WTC11 (cell line): ENCODE results near the gene HIVEP2. TPM values are rescaled to one million over a fixed set of nuclear protein-coding genes. Genes with fewer than 3 reads are reported as not detected.

ENCODE experiments used
- ATAC-seq: fragments of 200-7000 bp; cut with Tn5 transposase; 2 replicates; pipeline ENCODE4 v1.10.0; 2021; ENCODE audit warnings: mild to moderate bottlenecking, moderate library complexity
- CTCF ChIA-PET: fragments of 300-600 bp; sonication (Branson Sonifier 250); formaldehyde crosslinking; loops from one replicate; lab custom pipeline; 2021; ENCODE audit warnings: antibody characterized with exemption; lab: Charles Lee
- POLR2A ChIA-PET: fragments of 350-600 bp; sonication (Branson Sonifier 250); formaldehyde crosslinking; loops from one replicate; lab custom pipeline; 2021; ENCODE audit warnings: antibody characterized with exemption; lab: Charles Lee
- DNase-seq: peaks from one replicate; pipeline ENCODE4 v3.0.0; 2021; ENCODE audit warnings: low spot score
- H3K27ac Mint-ChIP-seq: 2 replicates; pipeline ENCODE4 v1.8.0; 2021; ENCODE audit warnings: mixed read lengths
- H3K27me3 Mint-ChIP-seq: 2 replicates; pipeline ENCODE4 v1.8.0; 2021; ENCODE audit warnings: low read depth, mild to moderate bottlenecking, moderate library complexity, mixed read lengths
- H3K36me3 Mint-ChIP-seq: 2 replicates; pipeline ENCODE4 v1.8.0; 2021; ENCODE audit warnings: mixed read lengths
- H3K4me1 Mint-ChIP-seq: 2 replicates; pipeline ENCODE4 v1.8.0; 2022; ENCODE audit warnings: mixed read lengths
- H3K4me3 Mint-ChIP-seq: 2 replicates; pipeline ENCODE4 v1.8.0; 2021; ENCODE audit warnings: mild to moderate bottlenecking, moderate library complexity, mixed read lengths
- H3K9me3 Mint-ChIP-seq: 2 replicates; pipeline ENCODE4 v1.8.0; 2021; ENCODE audit warnings: mixed read lengths
- CREB1 ChIP-seq: sonication (generic); formaldehyde crosslinking; IDR thresholded peaks from 2 replicates; pipeline ENCODE4 v1.8.0; 2023; ENCODE audit warnings: mild to moderate bottlenecking, missing genetic modification reagents
- FOXJ3 ChIP-seq: sonication (generic); formaldehyde crosslinking; IDR thresholded peaks from 2 replicates; pipeline ENCODE4 v1.9.0; 2021; ENCODE audit warnings: missing genetic modification reagents, mild to moderate bottlenecking, borderline replicate concordance
- FOXP1 ChIP-seq: sonication (generic); formaldehyde crosslinking; IDR thresholded peaks from 2 replicates; pipeline ENCODE4 v1.8.0; 2022; ENCODE audit warnings: missing genetic modification reagents, mild to moderate bottlenecking, moderate library complexity, borderline replicate concordance
- GABPB1 ChIP-seq: sonication (generic); formaldehyde crosslinking; IDR thresholded peaks from 2 replicates; pipeline ENCODE4 v1.8.1; 2023; ENCODE audit warnings: mild to moderate bottlenecking, missing genetic modification reagents
- MXD4 ChIP-seq: fragments of 250-450 bp; sonication (Bioruptor Pico); IDR thresholded peaks from 2 replicates; pipeline ENCODE4 v1.8.0; 2021; ENCODE audit warnings: mild to moderate bottlenecking, moderate library complexity, borderline replicate concordance
- NFE2L1 ChIP-seq: sonication (generic); formaldehyde crosslinking; IDR thresholded peaks from 2 replicates; pipeline ENCODE4 v1.8.1; 2023; ENCODE audit warnings: missing genetic modification reagents
- OVOL2 ChIP-seq: fragments of 250-450 bp; sonication (Bioruptor Pico); IDR thresholded peaks from 2 replicates; pipeline ENCODE4 v1.9.0; 2021; ENCODE audit warnings: mild to moderate bottlenecking, borderline replicate concordance
- RELA ChIP-seq: sonication (generic); formaldehyde crosslinking; IDR thresholded peaks from 2 replicates; pipeline ENCODE4 v1.8.1; 2022; ENCODE audit warnings: missing genetic modification reagents, mild to moderate bottlenecking, borderline replicate concordance
- SMAD3 ChIP-seq: sonication (generic); formaldehyde crosslinking; IDR thresholded peaks from 2 replicates; pipeline ENCODE4 v1.8.0; 2022; ENCODE audit warnings: missing genetic modification reagents, mild to moderate bottlenecking, borderline replicate concordance
- SOX15 ChIP-seq: fragments of 250-450 bp; sonication (Bioruptor Pico); IDR thresholded peaks from 2 replicates; pipeline ENCODE4 v1.9.0; 2021; ENCODE audit warnings: mild to moderate bottlenecking
- TEAD1 ChIP-seq: sonication (generic); formaldehyde crosslinking; IDR thresholded peaks from 2 replicates; pipeline ENCODE4 v1.8.0; 2022; ENCODE audit warnings: mild to moderate bottlenecking, missing genetic modification reagents
- TEAD4 ChIP-seq: sonication (generic); formaldehyde crosslinking; IDR thresholded peaks from 2 replicates; pipeline ENCODE4 v1.8.0; 2022; ENCODE audit warnings: mild to moderate bottlenecking, missing genetic modification reagents
- ZNF121 ChIP-seq: sonication (generic); formaldehyde crosslinking; IDR thresholded peaks from 2 replicates; pipeline ENCODE4 v1.8.0; 2023; ENCODE audit warnings: missing genetic modification reagents
- total RNA-seq: library from RNA; stranded (reverse); gene quantifications from 3 replicates; pipeline ENCODE4 v1.2.3, GENCODE V29; 2021
- TF ChIP-seq, protein P1 (sequence below): sonication (generic); formaldehyde crosslinking; IDR thresholded peaks from 2 replicates; pipeline ENCODE4 v1.8.1; 2023; ENCODE audit warnings: mild to moderate bottlenecking, moderate library complexity, missing genetic modification reagents
- TF ChIP-seq, protein P2 (sequence below): sonication (generic); formaldehyde crosslinking; IDR thresholded peaks from 2 replicates; pipeline ENCODE4 v1.8.1; 2023; ENCODE audit warnings: mild to moderate bottlenecking, missing genetic modification reagents
- TF ChIP-seq, protein P3 (sequence below): sonication (generic); formaldehyde crosslinking; IDR thresholded peaks from 2 replicates; pipeline ENCODE4 v1.8.1; 2022; ENCODE audit warnings: low read depth, missing genetic modification reagents, borderline replicate concordance
- TF ChIP-seq, protein P4 (sequence below): fragments of 250-450 bp; sonication (Bioruptor Pico); IDR thresholded peaks from 2 replicates; pipeline ENCODE4 v1.8.0; 2021; ENCODE audit warnings: mild to moderate bottlenecking
- TF ChIP-seq, protein P5 (sequence below): sonication (generic); formaldehyde crosslinking; IDR thresholded peaks from 2 replicates; pipeline ENCODE4 v1.8.0; 2023; ENCODE audit warnings: missing genetic modification reagents
- TF ChIP-seq, protein P6 (sequence below): sonication (generic); formaldehyde crosslinking; IDR thresholded peaks from 2 replicates; pipeline ENCODE4 v1.8.0; 2022; ENCODE audit warnings: mild to moderate bottlenecking, missing genetic modification reagents

HIVEP2 gene
- total RNA-seq, 1 experiment from 2014 or later, result 11.5 TPM

DNA sequence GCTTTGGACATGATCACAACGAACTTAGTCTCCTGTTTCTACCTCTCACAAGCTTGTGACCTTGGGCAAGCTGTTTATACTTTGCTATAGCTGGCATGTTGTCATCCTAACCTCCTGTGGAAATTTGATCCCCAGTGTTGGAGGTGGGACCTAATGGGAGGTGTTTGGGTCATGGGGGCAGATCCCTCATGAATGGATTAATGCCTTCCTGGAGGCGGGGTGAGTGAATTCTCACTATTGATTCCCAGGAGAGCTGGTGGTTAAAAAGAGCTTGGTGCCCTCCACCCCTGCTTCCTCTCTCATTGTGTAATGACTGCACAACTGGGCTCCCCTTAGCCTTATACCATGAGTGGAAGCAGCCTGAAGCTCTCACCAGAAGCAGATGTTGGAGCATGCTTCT lies 228.9 kb downstream of the HIVEP2 start:
- peaks cover 15% of the 10 kb centered on the region for H3K9me3 Mint-ChIP-seq
- H3K27me3 Mint-ChIP-seq, result no peaks in the 10 kb centered on the region
- no peak for DNase-seq
- H3K4me1 Mint-ChIP-seq, result peaks cover 15% of the 10 kb centered on the region
- H3K36me3 Mint-ChIP-seq, result no peaks in the 10 kb centered on the region
- TF ChIP-seq TEAD1 (CRISPR knock-in tag) (no peak), GABPB1 (CRISPR knock-in tag) (0 out of 2 replicates have a peak, but pooled peaks have one; percentile 16)
- H3K27ac Mint-ChIP-seq, result no peak overlapping the region
- ChIA-PET CTCF (interaction anchor here (0.8 to 1.8 kb wide), 3 partner anchors 17 to 241 kb away, joined by 4 to 7 read pairs (median 5); no protein-coding TSS in a partner anchor), POLR2A (no interaction called here)
- H3K4me3 Mint-ChIP-seq, result no peak overlapping the region
- ATAC-seq, result peak; percentile 61

DNA sequence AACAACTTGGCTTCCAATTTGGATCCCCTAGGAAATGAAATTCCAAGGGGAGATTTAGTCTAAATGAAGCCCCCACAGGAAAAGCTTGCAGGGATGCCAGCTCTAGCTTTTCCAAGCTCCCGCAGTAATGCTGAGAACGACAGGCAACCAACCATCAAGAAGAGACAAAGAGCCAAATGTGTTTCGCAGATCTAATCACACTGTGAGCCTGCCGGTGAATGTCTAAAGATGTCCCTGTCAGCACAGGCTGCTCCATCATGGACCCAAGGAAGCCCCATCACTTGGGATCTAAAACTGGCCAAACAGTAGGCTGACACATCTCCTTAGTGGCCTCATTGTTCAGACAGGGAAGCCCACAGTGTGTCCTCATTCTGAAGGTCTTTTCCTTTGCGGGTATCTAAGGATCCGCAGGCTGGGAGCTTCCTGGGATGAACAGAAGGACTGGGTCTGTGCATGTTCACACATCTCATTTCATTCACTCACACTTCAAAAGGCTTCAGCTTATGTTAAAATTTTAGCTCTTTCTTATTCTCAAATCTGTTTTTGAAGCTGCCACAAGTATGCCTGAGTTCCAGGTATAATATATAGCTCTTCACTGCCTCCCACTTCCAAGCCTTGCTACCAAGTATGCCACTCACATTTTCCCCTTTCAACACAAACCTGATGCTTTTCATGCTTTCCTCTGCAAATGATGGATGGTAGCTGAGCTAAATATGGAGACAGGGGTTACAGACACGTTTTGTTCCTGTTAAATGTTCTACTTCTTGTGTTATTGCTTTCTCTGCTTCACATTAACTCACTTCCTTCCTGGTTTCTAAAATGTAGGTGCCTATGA lies 229.8 kb downstream of the HIVEP2 start:
- TF ChIP-seq, protein P1, sequence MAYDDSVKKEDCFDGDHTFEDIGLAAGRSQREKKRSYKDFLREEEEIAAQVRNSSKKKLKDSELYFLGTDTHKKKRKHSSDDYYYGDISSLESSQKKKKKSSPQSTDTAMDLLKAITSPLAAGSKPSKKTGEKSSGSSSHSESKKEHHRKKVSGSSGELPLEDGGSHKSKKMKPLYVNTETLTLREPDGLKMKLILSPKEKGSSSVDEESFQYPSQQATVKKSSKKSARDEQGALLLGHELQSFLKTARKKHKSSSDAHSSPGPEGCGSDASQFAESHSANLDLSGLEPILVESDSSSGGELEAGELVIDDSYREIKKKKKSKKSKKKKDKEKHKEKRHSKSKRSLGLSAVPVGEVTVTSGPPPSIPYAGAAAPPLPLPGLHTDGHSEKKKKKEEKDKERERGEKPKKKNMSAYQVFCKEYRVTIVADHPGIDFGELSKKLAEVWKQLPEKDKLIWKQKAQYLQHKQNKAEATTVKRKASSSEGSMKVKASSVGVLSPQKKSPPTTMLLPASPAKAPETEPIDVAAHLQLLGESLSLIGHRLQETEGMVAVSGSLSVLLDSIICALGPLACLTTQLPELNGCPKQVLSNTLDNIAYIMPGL (CRISPR knock-in tag), result no peak
- TF ChIP-seq, protein P2, sequence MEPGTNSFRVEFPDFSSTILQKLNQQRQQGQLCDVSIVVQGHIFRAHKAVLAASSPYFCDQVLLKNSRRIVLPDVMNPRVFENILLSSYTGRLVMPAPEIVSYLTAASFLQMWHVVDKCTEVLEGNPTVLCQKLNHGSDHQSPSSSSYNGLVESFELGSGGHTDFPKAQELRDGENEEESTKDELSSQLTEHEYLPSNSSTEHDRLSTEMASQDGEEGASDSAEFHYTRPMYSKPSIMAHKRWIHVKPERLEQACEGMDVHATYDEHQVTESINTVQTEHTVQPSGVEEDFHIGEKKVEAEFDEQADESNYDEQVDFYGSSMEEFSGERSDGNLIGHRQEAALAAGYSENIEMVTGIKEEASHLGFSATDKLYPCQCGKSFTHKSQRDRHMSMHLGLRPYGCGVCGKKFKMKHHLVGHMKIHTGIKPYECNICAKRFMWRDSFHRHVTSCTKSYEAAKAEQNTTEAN, result no peak
- TF ChIP-seq OVOL2 (CRISPR knock-in tag), result no peak
- no peak for TF ChIP-seq RELA (CRISPR knock-in tag)
- TF ChIP-seq SOX15 (CRISPR knock-in tag), result no peak
- no peak for TF ChIP-seq NFE2L1 (CRISPR knock-in tag)
- no peak for TF ChIP-seq ZNF121
- no peak for TF ChIP-seq MXD4
- TF ChIP-seq TEAD4 (CRISPR knock-in tag), result no peak
- TF ChIP-seq, protein P3, sequence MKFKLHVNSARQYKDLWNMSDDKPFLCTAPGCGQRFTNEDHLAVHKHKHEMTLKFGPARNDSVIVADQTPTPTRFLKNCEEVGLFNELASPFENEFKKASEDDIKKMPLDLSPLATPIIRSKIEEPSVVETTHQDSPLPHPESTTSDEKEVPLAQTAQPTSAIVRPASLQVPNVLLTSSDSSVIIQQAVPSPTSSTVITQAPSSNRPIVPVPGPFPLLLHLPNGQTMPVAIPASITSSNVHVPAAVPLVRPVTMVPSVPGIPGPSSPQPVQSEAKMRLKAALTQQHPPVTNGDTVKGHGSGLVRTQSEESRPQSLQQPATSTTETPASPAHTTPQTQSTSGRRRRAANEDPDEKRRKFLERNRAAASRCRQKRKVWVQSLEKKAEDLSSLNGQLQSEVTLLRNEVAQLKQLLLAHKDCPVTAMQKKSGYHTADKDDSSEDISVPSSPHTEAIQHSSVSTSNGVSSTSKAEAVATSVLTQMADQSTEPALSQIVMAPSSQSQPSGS (CRISPR knock-in tag), result no peak
- TF ChIP-seq, protein P4, sequence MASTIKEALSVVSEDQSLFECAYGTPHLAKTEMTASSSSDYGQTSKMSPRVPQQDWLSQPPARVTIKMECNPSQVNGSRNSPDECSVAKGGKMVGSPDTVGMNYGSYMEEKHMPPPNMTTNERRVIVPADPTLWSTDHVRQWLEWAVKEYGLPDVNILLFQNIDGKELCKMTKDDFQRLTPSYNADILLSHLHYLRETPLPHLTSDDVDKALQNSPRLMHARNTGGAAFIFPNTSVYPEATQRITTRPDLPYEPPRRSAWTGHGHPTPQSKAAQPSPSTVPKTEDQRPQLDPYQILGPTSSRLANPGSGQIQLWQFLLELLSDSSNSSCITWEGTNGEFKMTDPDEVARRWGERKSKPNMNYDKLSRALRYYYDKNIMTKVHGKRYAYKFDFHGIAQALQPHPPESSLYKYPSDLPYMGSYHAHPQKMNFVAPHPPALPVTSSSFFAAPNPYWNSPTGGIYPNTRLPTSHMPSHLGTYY (CRISPR knock-in tag), result no peak
- Mint-ChIP-seq H3K27me3 (no peaks in the 10 kb centered on the region), H3K36me3 (no peaks in the 10 kb centered on the region), H3K9me3 (peaks cover 15% of the 10 kb centered on the region), H3K27ac (no peak overlapping the region), H3K4me3 (no peak overlapping the region), H3K4me1 (peaks cover 15% of the 10 kb centered on the region)
- DNase-seq, result no peak
- peak; percentile 28 for ATAC-seq
- ChIA-PET POLR2A (no interaction called here), CTCF (interaction anchor here (1.1 to 1.8 kb wide), 3 partner anchors 18 to 241 kb away, joined by 3 to 7 read pairs (median 4); no protein-coding TSS in a partner anchor)

DNA sequence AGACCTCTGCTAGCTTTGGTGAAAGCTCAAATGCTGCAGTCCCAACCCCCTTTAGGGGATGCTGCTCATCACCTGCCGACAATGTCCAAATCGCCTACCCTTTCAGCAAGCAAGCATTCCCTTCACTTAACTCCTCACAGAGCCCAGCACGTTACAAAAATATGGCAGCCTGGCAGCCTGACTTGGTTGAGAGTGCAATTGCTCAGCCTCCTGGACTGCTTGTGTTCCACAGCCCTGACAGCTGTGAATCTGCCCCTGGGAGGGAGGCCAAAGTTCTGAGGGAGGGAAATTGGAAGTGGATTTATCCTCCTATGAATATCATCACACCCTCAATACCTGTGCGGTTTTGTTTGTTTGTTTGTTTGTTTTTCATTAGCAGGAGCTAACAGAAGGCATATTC lies 231.0 kb downstream of the HIVEP2 start:
- no peak for ATAC-seq
- POLR2A ChIA-PET, result no interaction called here
- TF ChIP-seq FOXP1 (CRISPR knock-in tag) (no peak), FOXJ3 (no peak), SMAD3 (CRISPR knock-in tag) (no peak), CREB1 (CRISPR knock-in tag) (no peak)
- TF ChIP-seq, protein P5, sequence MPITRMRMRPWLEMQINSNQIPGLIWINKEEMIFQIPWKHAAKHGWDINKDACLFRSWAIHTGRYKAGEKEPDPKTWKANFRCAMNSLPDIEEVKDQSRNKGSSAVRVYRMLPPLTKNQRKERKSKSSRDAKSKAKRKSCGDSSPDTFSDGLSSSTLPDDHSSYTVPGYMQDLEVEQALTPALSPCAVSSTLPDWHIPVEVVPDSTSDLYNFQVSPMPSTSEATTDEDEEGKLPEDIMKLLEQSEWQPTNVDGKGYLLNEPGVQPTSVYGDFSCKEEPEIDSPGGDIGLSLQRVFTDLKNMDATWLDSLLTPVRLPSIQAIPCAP (CRISPR knock-in tag), result no peak
- TF ChIP-seq, protein P1 (CRISPR knock-in tag), result no peak
- TF ChIP-seq, protein P6, sequence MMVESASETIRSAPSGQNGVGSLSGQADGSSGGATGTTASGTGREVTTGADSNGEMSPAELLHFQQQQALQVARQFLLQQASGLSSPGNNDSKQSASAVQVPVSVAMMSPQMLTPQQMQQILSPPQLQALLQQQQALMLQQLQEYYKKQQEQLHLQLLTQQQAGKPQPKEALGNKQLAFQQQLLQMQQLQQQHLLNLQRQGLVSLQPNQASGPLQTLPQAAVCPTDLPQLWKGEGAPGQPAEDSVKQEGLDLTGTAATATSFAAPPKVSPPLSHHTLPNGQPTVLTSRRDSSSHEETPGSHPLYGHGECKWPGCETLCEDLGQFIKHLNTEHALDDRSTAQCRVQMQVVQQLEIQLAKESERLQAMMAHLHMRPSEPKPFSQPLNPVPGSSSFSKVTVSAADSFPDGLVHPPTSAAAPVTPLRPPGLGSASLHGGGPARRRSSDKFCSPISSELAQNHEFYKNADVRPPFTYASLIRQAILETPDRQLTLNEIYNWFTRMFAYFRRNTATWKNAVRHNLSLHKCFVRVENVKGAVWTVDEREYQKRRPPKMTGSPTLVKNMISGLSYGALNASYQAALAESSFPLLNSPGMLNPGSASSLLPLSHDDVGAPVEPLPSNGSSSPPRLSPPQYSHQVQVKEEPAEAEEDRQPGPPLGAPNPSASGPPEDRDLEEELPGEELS (CRISPR knock-in tag), result no peak

More for the DNA sequence above, 231.0 kb downstream of the HIVEP2 start:
- peaks cover 18% of the 10 kb centered on the region for H3K9me3 Mint-ChIP-seq
- no peak for DNase-seq
- H3K4me3 Mint-ChIP-seq, result no peak overlapping the region
- CTCF ChIA-PET, result no interaction called here
- H3K27me3 Mint-ChIP-seq, result no peaks in the 10 kb centered on the region
- H3K36me3 Mint-ChIP-seq, result no peaks in the 10 kb centered on the region
- H3K27ac Mint-ChIP-seq, result no peak overlapping the region
- H3K4me1 Mint-ChIP-seq, result peaks cover 15% of the 10 kb centered on the region
